Stimulated activated CD8-positive, alpha-beta memory T cell treated with anti-CD3 and anti-CD28 coated beads, Interleukin-7, amount 100 ng/mL, for 48 hours (primary cell): ENCODE measurements around the gene FCGR3A.
"Not testable (repeated sequence)": the region's sequence is repeated elsewhere in the genome, so short reads cannot be mapped to it uniquely, and the experiment has no call there.

Experiments used
- DNase-seq, 2 donors: peaks; one replicate each; pipeline ENCODE4 v3.0.0-alpha.2; 2020; ENCODE audit warnings: low read depth in 1 of 2; ENCODE audit errors: extremely low read depth in 1 of 2

The FCGR3A gene

DNA sequence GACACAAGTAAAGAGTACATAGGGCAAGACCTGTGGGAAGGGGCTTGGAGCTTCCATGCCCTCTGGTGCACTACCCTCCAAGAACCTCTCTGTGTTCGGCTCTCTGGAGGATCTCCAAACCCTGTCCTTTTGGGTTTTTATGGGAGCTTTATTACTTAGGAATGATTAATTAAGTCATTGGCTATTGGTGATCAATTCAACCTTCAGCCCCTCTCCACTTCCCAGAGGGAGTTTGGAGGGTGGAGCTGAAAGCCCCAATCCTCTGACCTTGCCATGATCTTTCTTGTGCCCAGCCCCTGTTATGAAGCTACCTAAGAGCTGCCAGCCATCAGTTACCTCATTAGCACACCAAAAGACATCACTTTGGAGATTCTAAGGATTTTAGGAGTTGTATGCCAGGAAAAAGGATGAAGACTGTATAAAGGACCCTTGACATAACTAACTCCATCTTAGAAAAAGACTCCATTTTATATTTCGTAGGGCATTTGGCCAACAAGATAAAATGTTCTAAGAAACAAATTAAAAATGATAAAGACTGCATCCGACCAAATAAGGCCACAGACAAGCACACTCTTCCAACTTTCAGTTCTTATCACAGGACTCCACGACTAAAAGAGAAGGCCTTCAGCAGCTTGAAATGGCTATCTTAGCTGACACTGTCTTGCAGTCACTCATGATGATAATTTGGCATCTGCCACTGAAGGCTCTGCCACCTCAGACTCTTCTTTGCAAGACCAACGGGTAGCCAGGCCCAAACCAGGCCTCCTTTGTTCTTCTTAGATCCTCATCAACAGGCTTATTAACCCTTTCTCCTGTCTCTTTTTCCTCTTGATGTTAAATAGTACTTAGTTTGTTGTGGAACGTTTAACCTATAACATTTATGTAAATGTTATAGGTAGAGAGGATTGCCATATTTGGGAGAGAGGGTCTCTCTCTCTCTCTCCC, 8.2 kb upstream of the FCGR3A start:
- DNase-seq: not testable (repeated sequence)

DNA sequence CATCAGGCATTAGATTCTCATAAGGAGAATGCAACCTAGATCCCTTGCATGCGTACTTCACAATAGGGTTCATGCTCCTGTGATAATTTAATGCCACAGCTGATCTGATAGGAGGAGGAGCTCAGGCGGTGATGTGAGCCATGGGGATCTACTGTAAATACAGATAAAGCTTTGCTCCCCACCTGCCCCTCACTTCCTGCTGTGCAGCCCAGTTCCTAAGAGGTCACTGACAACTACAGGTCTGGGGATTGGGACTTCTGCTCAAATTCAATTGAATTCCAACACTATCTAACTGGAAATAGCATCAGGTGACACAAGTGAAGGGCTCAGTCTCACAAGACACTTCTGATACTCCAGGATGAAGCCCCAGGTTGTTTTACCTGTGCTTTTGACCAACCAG, 7.4 kb upstream of the FCGR3A start:
- not testable (repeated sequence) for DNase-seq

DNA sequence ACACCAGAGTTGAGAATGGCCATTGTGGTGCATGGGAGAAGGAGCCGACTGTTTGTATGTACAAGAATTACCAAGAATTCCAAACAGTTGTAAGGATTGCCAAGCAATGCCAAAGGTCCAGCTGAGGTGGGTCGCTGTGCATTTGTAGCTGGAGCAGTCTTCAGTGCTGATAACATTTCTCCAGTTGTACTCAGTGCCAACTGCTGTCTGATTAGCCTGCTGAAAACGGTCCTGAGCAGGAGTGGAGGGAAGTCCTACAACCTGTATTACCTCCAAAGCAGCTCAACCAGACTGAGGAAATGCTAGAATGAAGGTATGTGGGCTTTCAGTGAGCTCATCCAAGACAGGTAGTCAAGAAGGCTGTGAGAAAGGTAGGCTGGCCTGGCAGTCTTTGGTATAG, 6.5 kb upstream of the FCGR3A start:
- DNase-seq: not testable (repeated sequence)

DNA sequence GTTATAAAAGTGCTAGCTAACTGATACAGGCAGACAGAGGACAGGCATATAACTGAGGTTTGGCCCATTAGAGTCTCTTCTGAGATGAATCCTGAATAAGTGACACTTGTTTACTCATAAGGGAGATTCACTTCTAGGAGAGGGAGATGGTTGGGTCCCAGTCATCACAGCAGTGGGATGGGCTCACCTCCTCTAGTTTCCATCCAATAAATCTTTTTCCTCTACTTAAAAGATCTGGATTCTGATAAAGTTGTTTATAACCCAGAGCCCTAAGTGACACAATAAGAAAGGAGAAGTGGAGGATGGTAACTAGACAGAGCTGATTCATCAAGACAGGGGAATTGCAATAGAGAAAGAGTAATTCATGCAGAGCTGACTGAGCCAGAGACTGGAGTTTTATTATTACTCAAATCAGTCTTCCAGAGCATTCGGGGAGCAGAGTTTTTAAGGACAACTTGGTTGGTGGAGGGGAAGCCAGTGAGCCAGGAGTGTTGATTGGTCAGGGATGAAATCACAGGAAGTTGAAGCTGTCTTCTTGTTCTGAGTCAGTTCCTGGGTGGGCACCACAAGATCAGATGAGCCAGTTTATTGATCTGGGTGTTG, 5.3 kb upstream of the FCGR3A start:
- DNase-seq: peak in 1 of 2 donors; percentile 11

DNA sequence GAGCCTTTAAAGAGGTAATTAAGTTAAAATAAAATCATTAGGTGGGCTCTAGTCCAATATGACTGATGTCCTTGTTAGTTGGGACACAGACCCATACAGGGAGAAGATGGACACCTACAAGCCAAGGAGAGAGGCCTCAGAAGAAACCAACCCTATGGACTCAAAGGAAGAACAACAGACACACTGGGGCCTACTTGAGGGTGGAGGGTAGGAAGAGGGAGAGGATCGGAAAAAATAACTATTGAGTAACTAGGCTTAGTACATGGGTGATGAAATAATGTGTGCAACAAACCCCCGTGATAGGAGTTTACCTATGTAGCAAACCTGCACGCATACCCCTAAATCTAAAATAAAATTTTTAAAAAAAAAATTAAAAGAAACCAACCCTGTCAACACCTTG, 4.7 kb upstream of the FCGR3A start:
- not testable (repeated sequence) for DNase-seq

DNA sequence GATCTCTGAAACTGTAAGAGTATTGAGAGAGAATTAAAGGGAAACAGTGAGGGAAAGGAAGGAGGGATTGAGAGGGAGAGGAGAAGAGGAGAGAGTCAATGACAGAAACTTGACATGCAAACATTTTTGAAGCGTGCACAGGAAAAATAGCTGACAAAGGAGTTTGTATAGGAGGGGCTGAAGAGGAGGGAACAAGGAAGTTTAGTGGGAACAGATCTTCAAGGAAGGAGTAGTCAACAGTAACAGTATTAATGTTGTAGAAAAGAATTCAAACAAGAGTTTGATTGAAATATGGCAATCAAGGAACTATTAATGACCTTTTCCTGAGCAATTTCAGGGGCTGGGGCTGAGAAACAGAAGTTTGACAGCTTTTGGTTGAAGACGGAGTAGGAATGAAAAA, 4.0 kb upstream of the FCGR3A start:
- not testable (repeated sequence) for DNase-seq

DNA sequence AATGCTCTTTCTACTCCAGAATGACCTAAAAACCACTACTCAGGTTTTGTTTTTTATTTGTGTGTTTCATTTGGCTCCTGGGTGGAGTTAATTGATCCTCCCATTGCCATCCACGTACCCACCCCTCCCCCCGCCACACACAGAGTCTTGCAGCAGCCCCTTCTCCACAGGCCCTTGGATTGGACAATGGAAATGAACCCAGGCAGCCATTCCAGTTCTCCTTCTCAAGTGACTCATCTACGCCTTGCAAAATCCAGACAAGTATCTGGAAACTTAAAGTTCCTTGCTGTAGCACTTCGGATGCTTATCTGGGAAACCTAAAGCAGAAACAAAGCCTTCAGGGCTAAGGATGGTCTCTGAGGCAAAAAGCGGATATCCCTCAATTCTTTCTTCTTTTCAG, 1.3 kb upstream of the FCGR3A start:
- DNase-seq: not testable (repeated sequence)

DNA sequence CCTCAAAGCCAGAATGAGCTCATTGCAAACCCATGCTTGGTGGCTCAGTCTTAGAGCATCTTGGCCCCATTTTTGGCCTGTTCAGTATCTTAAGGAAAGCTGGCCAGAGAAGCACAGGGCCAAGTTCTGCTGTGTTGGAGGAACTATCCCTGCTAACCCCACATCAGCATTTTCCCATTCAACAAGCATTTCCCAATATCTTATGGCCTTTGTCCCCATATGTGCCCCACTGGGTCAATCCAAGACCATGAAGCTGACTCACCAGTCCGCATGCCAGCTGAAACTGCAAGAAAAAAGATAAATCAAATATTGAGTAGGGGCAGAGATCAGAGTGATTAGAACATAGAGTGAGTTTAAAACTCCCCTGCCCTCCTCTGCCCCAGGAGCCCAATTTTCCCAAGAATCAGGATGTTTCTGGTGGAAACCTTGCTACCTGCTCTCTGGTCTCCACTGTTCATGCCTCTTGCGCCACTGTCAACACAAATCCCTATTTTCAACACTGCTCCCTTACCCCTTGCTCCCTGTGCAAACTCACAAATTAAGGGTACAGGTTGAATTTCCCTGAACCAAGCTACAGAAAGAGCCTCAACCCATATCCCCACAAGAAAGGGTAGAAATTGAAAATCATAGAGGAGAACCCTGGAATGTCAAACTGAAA, 740 bp downstream of the FCGR3A start:
- DNase-seq: not testable (repeated sequence)

DNA sequence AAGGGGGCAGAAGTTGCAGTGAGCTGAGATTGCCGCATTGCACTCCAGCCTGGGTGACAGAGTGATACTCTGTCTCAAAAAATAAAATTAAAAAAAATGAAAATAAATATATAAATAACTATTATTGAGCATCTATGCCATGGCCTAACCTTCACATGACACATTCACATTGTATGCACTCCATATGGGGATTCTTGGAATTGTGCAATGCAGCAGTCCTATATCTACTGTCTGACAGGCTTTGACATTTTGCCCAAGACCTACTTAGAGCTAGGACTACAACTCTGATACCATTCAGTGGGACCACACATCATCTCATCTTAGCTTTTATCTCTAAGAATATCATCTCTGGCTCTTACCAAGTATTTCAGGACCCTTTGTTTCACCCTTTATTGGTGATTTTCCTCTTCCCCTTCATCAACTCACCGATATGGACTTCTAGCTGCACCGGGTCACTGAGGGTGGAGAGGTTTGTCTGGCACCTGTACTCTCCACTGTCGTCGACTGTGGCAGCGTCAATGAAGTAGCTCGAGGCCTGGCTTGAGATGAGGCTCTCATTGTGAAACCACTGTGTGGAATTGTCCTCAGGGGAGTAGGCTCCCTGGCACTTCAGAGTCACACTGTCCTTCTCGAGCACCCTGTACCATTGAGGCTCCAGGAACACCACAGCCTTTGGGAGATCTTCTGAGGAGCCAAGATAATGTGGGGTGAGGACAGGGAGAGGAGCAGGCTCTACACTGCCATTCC, 1.4 kb downstream of the FCGR3A start:
- DNase-seq: not testable (repeated sequence)

DNA sequence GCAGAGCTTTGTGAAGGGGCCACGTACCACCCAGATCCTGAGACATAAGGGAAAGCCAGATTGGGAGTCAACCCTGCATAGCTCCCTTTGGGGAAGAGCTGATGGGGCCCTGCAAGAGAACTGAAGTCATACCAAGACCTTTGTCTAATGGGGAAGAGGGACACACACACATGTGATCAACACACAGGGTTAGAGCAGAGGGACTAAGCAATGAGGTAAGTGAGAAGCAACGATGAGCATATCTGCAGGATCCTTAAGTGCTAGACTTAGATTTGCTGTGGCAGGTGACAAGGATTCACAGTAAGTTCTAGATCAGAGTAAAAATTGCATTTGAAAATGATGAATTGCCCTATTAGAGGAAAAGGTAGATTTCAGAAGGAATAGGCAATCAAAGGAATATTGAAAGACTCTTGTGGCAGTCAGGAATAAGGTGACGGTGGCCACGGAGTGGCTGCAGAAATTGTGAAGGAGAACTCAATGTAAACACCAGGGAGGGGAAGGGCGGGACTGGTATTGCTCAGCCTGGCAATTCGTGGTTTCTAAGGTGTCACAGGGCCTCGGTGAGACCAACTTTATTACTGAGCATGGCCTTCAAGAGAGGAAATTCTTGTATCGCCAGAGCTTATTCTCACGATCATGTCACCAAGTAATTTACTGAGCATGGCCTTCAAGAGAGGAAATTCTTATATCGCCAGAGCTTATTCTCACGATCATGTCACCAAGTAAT, 4.5 kb downstream of the FCGR3A start:
- peak in 1 of 2 donors; percentile 20 for DNase-seq

DNA sequence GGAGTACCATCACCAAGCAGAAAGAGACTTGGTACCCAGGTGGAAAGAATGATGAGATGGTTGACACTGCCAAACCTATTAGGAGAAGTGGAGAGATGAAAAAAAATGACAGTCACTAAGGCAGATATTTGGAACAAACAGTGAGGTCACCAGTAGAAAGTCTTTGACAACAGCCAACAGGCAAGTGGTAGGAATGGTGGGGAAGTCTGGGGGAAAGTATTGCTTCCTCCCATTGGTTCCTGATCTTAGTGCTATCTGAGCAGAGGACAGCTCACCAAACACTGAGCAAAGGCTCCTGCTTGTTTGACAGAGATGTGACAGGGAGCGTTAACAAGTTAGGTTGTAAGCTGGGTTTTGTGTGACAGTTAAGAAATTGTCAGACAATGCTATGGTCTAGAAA, 6.5 kb downstream of the FCGR3A start:
- not testable (repeated sequence) for DNase-seq

DNA sequence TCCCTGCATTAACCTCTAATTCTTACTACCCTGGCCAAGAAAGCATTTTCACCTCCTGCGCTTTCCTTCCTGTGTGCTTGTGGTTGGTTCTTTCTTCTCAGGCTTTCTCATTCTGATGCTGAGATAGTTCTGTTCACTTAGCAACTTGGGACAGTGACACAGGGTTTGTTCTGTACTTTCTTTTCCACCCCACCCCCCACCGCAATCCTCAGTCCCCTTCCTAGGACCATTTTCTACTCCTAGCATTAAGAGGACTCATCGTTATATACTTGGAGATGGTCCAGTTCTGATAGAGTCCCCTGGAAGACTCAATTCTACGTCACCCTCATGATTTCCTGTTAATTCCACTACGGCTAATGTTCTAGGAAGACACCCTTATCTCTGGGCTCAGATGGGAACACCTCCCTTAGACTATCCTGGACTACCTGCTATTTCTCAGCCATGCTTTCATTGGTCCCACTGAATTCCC, 7.5 kb downstream of the FCGR3A start:
- DNase-seq: peak in 1 of 2 donors; percentile 41

DNA sequence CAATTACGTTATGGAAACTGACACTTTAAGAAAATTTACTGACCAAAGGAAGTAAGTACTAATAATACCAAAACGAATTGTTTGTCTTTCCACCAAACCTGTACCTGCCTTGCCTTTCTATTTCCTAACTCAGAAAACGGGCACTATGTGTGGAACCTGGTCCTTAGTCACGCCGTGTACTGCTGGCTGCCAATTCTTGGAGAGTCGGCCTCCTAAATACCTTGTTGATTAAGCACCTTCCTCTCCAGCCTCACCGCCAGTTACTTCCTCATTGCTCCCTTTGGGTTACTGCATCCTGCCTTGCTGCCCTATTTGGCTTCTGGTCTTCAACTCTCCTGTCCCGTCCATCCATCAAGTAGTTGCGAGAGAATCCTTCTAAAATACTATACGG, 9.1 kb downstream of the FCGR3A start:
- DNase-seq: peak in 1 of 2 donors; percentile 10

DNA sequence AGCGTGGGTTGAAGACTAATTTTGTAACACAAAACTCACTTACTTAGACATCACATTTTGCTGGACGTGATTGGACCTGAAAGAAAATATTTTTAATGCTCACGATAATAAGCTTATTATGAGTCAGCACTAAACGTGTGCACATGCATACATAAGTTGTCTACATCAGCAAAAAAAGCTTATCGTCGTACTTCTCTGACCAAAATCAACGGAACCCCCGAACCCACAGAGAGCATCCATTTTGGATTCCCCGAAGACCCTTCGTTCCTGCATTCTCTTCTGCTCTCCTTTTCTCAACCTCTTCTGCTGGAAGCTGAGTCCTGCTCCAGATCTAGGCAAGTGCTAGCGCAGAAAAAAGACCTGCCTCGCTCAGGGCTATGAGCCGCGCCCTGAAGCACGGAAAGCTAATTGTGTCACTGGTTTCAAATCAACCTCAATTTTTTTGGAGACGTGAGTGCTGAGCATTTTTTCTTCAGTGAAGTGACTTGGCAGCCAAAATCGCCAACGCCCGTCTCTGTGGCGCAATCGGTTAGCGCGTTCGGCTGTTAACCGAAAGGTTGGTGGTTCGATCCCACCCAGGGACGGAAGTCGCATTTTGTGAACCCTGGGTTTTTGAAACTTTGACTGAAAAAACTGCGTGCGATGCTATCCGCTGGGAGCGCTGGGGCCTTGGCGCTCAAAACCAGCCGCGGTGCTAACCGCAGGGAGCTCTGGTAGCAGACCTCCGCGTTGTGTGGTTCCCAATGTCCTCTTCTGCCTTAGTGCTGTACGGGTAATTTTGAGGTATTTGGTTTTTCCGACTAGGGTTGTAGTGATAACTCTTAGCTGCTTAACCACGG, 9.7 kb downstream of the FCGR3A start:
- DNase-seq: peak; percentile 80 to 92

DNA sequence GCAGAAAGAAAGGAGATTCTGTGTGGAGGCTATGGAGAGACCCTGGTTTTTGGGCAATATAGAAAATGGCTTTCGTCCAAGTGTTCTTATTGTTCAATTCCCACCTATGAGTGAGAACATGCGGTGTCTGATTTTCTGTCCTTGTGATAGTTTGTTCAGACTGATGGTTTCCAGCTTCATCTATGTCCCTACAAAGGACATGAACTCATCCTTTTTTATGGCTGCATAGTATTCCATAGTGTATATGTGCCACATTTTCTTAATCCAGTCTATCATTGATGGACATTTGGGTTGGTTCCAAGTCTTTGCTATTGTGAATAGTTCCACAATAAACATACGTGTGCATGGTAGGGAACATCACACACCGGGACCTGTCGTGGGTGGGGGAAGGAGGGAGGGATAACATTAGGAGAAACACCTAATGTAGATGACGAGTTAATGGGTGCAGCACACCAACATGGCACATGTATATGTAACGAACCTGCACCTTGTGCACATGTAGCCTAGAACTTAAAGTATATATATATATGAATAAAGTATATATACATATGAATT, 10.6 kb downstream of the FCGR3A start:
- DNase-seq: not testable (repeated sequence)

DNA sequence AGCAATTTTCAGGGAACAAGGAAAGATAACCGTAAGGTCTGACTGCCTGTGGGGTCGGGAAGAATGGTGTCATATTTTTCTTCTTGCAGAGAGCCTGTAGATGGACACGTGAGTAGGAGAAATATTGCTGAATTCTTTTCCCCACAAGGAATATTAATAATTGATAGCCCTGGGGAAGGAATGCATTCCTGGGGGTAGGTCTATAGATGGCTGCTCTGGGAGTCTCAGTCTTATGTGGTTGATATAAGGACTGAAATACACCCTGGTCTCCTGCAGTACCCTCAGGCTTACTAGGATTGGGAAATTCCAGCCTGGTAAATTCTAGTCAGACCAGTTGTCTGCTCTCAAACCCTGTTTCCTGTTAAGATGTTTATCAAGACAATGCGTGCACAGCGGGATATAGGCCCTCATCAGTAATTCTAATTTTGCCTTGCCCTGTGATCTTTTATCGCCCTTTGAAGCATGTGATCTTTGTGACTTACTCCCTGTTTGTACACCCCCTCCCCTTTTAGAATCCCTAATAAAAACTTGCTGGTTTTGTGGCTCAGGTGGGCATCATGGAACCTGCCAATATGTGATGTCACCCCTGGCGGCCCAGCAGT, 12.4 kb downstream of the FCGR3A start:
- DNase-seq: not testable (repeated sequence)

DNA sequence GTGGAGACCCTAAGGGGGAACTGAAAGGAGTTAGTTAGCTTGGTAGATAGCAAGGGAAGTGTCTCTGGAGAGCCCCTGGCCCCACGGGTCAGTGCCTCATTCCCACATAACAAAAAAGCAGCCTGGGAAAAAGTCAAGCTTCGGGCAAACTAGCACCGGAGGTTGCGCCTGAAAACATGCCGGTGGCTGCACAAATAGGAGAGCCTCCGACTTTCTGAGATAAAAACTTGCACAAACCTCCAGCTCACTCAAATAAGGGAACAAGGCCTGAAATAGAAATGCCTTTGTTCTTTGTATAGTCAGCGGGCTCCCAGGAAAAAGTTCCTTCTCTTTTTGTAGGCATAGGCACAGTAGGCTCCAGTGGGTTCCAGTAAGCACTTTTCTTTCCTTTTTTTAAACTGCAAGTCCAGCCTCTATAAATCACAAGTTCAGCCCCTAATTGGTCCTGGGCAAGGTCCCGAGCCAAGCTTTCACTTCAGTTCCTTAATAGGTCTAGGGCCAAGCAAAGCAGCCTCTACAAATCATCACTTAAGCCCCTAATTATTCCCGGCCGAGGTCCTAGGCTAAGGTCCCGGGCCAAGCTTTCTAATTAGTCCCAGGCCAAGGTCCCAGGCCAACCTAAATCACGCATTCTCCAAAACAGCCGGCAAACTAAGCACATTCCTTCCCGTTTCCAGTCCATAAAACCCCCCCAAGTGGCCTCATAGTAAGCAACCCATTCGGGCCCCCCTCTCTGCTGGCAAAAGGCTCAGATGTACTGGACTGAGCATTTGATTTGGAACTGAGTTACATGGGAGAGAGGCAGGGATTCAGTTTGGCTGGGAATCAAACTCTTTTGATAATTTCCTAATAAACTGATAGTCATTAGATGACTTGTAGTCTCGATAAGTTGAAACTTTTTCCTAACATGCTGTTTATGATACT, 16.7 kb downstream of the FCGR3A start:
- not testable (repeated sequence) for DNase-seq
